Prostate gland (tissue), 2 donors: Measurements from ENCODE around the gene MYOZ1. TPM values are rescaled to one million over a fixed set of nuclear protein-coding genes. Genes with fewer than 3 reads are reported as not detected.
"Not testable (repeated sequence)": the region's sequence is repeated elsewhere in the genome, so short reads cannot be mapped to it uniquely, and the experiment has no call there.

Experiments
- DNase-seq: peaks from one replicate; pipeline ENCODE4 v3.0.0-alpha.2; 2019; ENCODE audit warnings: low spot score
- H3K27ac ChIP-seq, 2 donors: fragments of 200-600 bp; sonication (generic); 2 replicates each; pipeline ENCODE4 v1.5.1; 2017 to 2019
- H3K27me3 ChIP-seq: fragments of 200-600 bp; sonication (generic); replicated peaks from 2 replicates; pipeline ENCODE4 v1.5.1; 2019; ENCODE audit not compliant: insufficient read depth
- H3K36me3 ChIP-seq, 2 donors: fragments of 200-600 bp; sonication (generic); 1 replicate in 1 of 2; 2 replicates in 1 of 2; pipeline versions ENCODE4 v1.5.1 to v1.8.1; 2017 to 2019
- H3K4me1 ChIP-seq: fragments of 200-600 bp; sonication (generic); replicated peaks from 2 replicates; pipeline ENCODE4 v1.5.1; 2019
- H3K4me3 ChIP-seq, 2 donors: fragments of 200-600 bp; sonication (generic); 2 replicates each; pipeline ENCODE4 v1.5.1; 2017 to 2019
- H3K9me3 ChIP-seq: fragments of 200-600 bp; sonication (generic); 2 replicates; pipeline ENCODE4 v1.5.1; 2017
- CTCF ChIP-seq, 4 experiments: fragments of 200-600 bp in 2 of 4; fragments of 450-650 bp in 2 of 4; sonication (generic) in 2 of 4; IDR thresholded peaks; 1 replicate in 3 of 4; 2 replicates in 1 of 4; pipeline ENCODE4 v1.5.1; 2016 to 2019; ENCODE audit warnings: antibody characterized with exemption in 4 of 4, mild to moderate bottlenecking in 2 of 4, moderate library complexity in 2 of 4
- POLR2A ChIP-seq: fragments of 450-650 bp; IDR thresholded peaks from one replicate; pipeline ENCODE4 v1.6.1; 2016; ENCODE audit warnings: antibody characterized with exemption, mild to moderate bottlenecking
- POLR2AphosphoS5 ChIP-seq: sonication (generic); formaldehyde crosslinking; IDR thresholded peaks from one replicate; pipeline ENCODE4 v1.6.1; 2017; ENCODE audit warnings: antibody characterized with exemption
- WGBS: methylation state at CpG from one replicate; pipeline ENCODE4 v1.1.5; 2018; 5-methylcytosine and 5-hydroxymethylcytosine counted together
- intact Hi-C: fragments of 100-400 bp; cut with DNase I; formaldehyde crosslinking; loops from one replicate; pipeline ENCODE4 v1.14.2; 2022
- total RNA-seq, 2 donors: library from RNA; depleted of rRNA; stranded (reverse); fragments of >200 nt; gene quantifications; one replicate each; pipeline ENCODE4 v1.1.0, GENCODE V29; 2016

The MYOZ1 gene
- total RNA-seq, result 1 to 10 TPM; 1.6 to 3.3 TPM

- no peaks in the 10 kb centered on the region for H3K27me3 ChIP-seq
- WGBS, result 77% methylated on average over 9 of the region's 9 CpGs
- H3K4me1 ChIP-seq, result no peaks in the 10 kb centered on the region
- no peak for DNase-seq
- TF ChIP-seq CTCF (IDR thresholded peaks at IDR 0.05), result no peak
- no peak for TF ChIP-seq POLR2A
- no peak for TF ChIP-seq POLR2AphosphoS5
- H3K36me3 ChIP-seq, result no peaks in the 10 kb centered on the region
- intact Hi-C loops, result no loop called here
- H3K9me3 ChIP-seq, result no peaks in the 10 kb centered on the region
- no peak within 1 kb of the TSS for H3K27ac ChIP-seq
- H3K4me3 ChIP-seq, result no peak within 1 kb of the TSS
Observed at GRCh38 chr10:73641328-73642060, at the start of gene MYOZ1. Gene MYOZ1 (minus strand): TSS chr10:73641474. CDS start chr10:73640017, 1,457 bp downstream.

- H3K27me3 ChIP-seq, intact Hi-C loops, H3K27ac ChIP-seq, H3K4me1 ChIP-seq, DNase-seq, H3K36me3 ChIP-seq, H3K9me3 ChIP-seq, H3K4me3 ChIP-seq: not testable (repeated sequence)
- 91% methylated on average over 6 of the region's 6 CpGs for WGBS
Observed at GRCh38 chr10:73690755-73691154, 49.5 kb upstream of the MYOZ1 start.

- WGBS, result 97% methylated on average over 17 of the region's 28 CpGs
- H3K4me3 ChIP-seq, H3K9me3 ChIP-seq, H3K4me1 ChIP-seq, intact Hi-C loops, DNase-seq, H3K27ac ChIP-seq, H3K36me3 ChIP-seq, H3K27me3 ChIP-seq: not testable (repeated sequence)
Observed at GRCh38 chr10:73689596-73689995, 48.3 kb upstream of the MYOZ1 start.

- DNase-seq, H3K9me3 ChIP-seq, H3K36me3 ChIP-seq, H3K4me1 ChIP-seq, H3K27ac ChIP-seq, intact Hi-C loops, H3K4me3 ChIP-seq, H3K27me3 ChIP-seq: not testable (repeated sequence)
- 90% methylated on average over 1 of the region's 1 CpG for WGBS
Observed at GRCh38 chr10:73687641-73688040, 46.4 kb upstream of the MYOZ1 start.

GRCh38 chr10:73674546-73674945 is 33.3 kb upstream of the MYOZ1 start:
- H3K9me3 ChIP-seq, H3K36me3 ChIP-seq, H3K4me1 ChIP-seq, DNase-seq, H3K4me3 ChIP-seq, H3K27me3 ChIP-seq, H3K27ac ChIP-seq, intact Hi-C loops: not testable (repeated sequence)
- 100% methylated on average over 1 of the region's 20 CpGs for WGBS

GRCh38 chr10:73668378-73668777 is 27.1 kb upstream of the MYOZ1 start:
- intact Hi-C loops, H3K4me3 ChIP-seq, H3K9me3 ChIP-seq, H3K4me1 ChIP-seq, H3K27me3 ChIP-seq, H3K36me3 ChIP-seq, H3K27ac ChIP-seq, DNase-seq: not testable (repeated sequence)
- 98% methylated on average over 4 of the region's 4 CpGs for WGBS

- intact Hi-C loops, H3K36me3 ChIP-seq, H3K27ac ChIP-seq, H3K9me3 ChIP-seq, H3K4me3 ChIP-seq, DNase-seq, H3K27me3 ChIP-seq, H3K4me1 ChIP-seq: not testable (repeated sequence)
- 55% methylated on average over 4 of the region's 5 CpGs for WGBS
Observed at GRCh38 chr10:73666153-73666809, 25.0 kb upstream of the MYOZ1 start.

- intact Hi-C loops, result not testable (repeated sequence)
- 82% methylated on average over 3 of the region's 3 CpGs for WGBS
Observed at GRCh38 chr10:73665581-73665980, 24.3 kb upstream of the MYOZ1 start.

GRCh38 chr10:73664156-73665040 is 23.1 kb upstream of the MYOZ1 start:
- intact Hi-C loops, DNase-seq, H3K27me3 ChIP-seq, H3K27ac ChIP-seq, H3K4me3 ChIP-seq, H3K9me3 ChIP-seq, H3K36me3 ChIP-seq, H3K4me1 ChIP-seq: not testable (repeated sequence)
- WGBS, result 82% methylated on average over 9 of the region's 13 CpGs

More at GRCh38 chr10:73665581-73665980, 24.3 kb upstream of the MYOZ1 start:
- H3K27me3 ChIP-seq, H3K9me3 ChIP-seq, H3K36me3 ChIP-seq, H3K27ac ChIP-seq, H3K4me3 ChIP-seq, H3K4me1 ChIP-seq, DNase-seq: not testable (repeated sequence)

- 78% methylated on average over 10 of the region's 10 CpGs for WGBS
- H3K9me3 ChIP-seq, H3K27ac ChIP-seq, H3K36me3 ChIP-seq, intact Hi-C loops, DNase-seq, H3K27me3 ChIP-seq, H3K4me1 ChIP-seq, H3K4me3 ChIP-seq: not testable (repeated sequence)
Observed at GRCh38 chr10:73663621-73664020, 22.3 kb upstream of the MYOZ1 start.

- not testable (repeated sequence) for DNase-seq
Observed at GRCh38 chr10:73662705-73663104, 21.4 kb upstream of the MYOZ1 start.

More at GRCh38 chr10:73662705-73663104, 21.4 kb upstream of the MYOZ1 start:
- intact Hi-C loops, H3K4me3 ChIP-seq, H3K27ac ChIP-seq, H3K27me3 ChIP-seq, H3K9me3 ChIP-seq, H3K36me3 ChIP-seq, H3K4me1 ChIP-seq: not testable (repeated sequence)
- 86% methylated on average over 7 of the region's 7 CpGs for WGBS
